ENCODE measurements around the gene CEP112.

GRCh38 chr17:65679165-65679845 lies 512.6 kb downstream of the CEP112 start:
- TF ChIP-seq CTCF (conservative IDR thresholded peaks at IDR 0.05; ENCODE audit: low read depth in 2 of 2) = no peak
- TF ChIP-seq POLR2AphosphoS5 (IDR thresholded peaks at IDR 0.05; ENCODE audit: low read depth) = no peak
- no peak for TF ChIP-seq CREB1 (CRISPR knock-in tag; IDR thresholded peaks at IDR 0.05; ENCODE audit: low read depth)
- TF ChIP-seq EZH2 (IDR thresholded peaks at IDR 0.05; ENCODE audit: low read depth, unreplicated experiment) = no peak
- TF ChIP-seq, protein P1, sequence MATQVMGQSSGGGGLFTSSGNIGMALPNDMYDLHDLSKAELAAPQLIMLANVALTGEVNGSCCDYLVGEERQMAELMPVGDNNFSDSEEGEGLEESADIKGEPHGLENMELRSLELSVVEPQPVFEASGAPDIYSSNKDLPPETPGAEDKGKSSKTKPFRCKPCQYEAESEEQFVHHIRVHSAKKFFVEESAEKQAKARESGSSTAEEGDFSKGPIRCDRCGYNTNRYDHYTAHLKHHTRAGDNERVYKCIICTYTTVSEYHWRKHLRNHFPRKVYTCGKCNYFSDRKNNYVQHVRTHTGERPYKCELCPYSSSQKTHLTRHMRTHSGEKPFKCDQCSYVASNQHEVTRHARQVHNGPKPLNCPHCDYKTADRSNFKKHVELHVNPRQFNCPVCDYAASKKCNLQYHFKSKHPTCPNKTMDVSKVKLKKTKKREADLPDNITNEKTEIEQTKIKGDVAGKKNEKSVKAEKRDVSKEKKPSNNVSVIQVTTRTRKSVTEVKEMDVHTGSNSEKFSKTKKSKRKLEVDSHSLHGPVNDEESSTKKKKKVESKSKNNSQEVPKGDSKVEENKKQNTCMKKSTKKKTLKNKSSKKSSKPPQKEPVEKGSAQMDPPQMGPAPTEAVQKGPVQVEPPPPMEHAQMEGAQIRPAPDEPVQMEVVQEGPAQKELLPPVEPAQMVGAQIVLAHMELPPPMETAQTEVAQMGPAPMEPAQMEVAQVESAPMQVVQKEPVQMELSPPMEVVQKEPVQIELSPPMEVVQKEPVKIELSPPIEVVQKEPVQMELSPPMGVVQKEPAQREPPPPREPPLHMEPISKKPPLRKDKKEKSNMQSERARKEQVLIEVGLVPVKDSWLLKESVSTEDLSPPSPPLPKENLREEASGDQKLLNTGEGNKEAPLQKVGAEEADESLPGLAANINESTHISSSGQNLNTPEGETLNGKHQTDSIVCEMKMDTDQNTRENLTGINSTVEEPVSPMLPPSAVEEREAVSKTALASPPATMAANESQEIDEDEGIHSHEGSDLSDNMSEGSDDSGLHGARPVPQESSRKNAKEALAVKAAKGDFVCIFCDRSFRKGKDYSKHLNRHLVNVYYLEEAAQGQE (IDR thresholded peaks at IDR 0.05; ENCODE audit: unreplicated experiment) = no peak
- TF ChIP-seq EZH2phosphoT487 (IDR thresholded peaks at IDR 0.05; ENCODE audit: unreplicated experiment) = no peak
- TF ChIP-seq JUNB (IDR thresholded peaks at IDR 0.05; ENCODE audit: unreplicated experiment) = no peak
- TF ChIP-seq ETS1 (IDR thresholded peaks at IDR 0.05) = no peak
- no peak for TF ChIP-seq ZNF114 (CRISPR knock-in tag; IDR thresholded peaks at IDR 0.05)
- TF ChIP-seq ZNF462 (CRISPR knock-in tag; IDR thresholded peaks at IDR 0.05) = no peak
- no peak for TF ChIP-seq NANOG (IDR thresholded peaks at IDR 0.05; ENCODE audit: borderline replicate concordance)
